Measurements from ENCODE around the gene ART1. TPM values are rescaled to one million over a fixed set of nuclear protein-coding genes. Genes with fewer than 3 reads are reported as not detected.

ART1 gene
- total RNA-seq, 1 experiment from 2014 or later: not detected

DNA sequence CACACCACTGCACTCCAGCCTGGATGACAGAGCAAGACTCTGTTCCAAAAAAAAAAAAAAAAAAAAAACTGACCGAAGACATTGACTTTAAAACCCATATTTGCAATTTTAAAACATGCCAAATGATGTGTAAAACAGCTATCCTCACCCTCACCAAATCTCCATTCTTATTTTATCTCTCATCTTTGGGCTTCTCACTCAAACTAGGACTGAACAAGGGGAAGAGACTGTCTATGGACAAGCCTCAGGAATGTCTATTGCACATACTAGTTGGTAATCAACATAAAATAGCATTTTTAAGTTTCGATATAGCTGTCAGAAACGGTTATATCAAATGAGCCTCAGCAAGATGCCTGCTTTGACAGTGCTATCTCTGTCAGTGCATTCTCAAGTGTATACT is 34.1 kb downstream of the ART1 start:
- ATAC-seq: no peak
- H3K4me3 Mint-ChIP-seq: no peak overlapping the region
- ChIA-PET POLR2A (no interaction called here), CTCF (interaction anchor here (0.7 kb wide), 1 partner anchor 11 kb away, joined by 6 read pairs; no protein-coding TSS in a partner anchor)
- TF ChIP-seq ZBTB21 (CRISPR knock-in tag; IDR thresholded peaks at IDR 0.05; ENCODE audit: borderline replicate concordance): no peak
- no peak for TF ChIP-seq JUN (CRISPR knock-in tag; IDR thresholded peaks at IDR 0.05)
- no peak for TF ChIP-seq ESRRA (CRISPR knock-in tag; IDR thresholded peaks at IDR 0.05; ENCODE audit: borderline replicate concordance)
- no peaks in the 10 kb centered on the region for H3K4me1 Mint-ChIP-seq
- H3K27me3 Mint-ChIP-seq (ENCODE audit: low read depth): no peaks in the 10 kb centered on the region
- H3K27ac Mint-ChIP-seq: no peak overlapping the region
- H3K9me3 Mint-ChIP-seq: no peaks in the 10 kb centered on the region
- no peak for DNase-seq (ENCODE audit: low spot score)
- H3K36me3 Mint-ChIP-seq: peaks cover 81% of the 10 kb centered on the region

DNA sequence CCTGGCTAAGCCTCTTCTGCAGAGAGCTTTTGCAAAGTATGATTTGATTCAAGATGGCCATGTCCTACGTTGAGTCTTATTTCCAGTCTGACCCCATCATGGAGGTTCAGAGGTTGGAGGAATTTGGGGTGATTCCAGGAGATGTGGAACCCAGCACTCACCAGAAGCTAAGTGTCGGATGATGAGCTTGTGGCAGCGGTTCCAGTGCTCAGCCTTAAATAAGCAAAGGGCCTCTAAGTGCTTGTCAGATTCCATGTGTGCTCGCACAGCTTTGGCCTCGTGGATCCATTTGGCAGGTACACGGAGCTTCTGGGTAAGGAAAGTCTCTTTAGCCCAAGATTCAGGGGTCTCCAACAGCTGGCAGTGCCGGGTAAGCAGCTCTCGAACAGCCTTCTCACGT is 38.1 kb downstream of the ART1 start:
- no peaks in the 10 kb centered on the region for H3K27me3 Mint-ChIP-seq (ENCODE audit: low read depth)
- peaks cover 82% of the 10 kb centered on the region for H3K36me3 Mint-ChIP-seq

DNA sequence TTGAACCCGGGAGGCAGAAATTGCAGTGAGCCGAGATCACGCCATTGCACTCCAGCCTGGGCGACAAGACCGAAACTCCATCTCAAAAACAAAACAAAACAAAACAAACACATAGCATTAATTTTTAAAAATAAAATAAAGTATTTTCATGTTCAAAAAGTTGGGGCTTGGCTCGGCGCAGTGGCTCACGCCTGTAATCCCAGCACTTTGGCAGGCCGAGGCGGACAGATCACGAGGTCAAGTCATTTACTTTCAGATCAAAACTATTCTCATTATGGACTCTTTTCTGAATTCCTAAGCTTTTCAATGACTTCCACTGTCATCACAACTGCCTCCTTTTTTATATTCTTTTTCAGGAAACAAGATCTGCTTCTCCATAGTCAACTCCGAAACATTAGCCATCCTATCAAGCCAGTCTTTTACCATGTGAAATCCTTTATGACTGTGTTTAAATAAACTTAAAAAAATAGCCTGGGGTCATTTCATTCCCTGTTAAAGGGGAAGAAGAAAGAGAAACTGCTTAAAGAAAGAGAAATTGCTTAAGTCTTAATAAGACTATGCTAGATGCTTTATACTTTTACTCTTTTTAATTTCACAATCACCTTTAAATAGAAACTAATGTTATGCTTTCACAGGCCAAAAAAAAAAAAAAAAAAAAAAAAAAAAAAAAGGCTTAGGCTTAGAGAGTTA is 39.3 kb downstream of the ART1 start:
- Mint-ChIP-seq H3K4me3 (no peak overlapping the region), H3K36me3 (peaks cover 75% of the 10 kb centered on the region), H3K4me1 (no peaks in the 10 kb centered on the region), H3K9me3 (no peaks in the 10 kb centered on the region), H3K27ac (no peak overlapping the region), H3K27me3 (ENCODE audit: low read depth) (no peaks in the 10 kb centered on the region)
- TF ChIP-seq GABPB1 (CRISPR knock-in tag; IDR thresholded peaks at IDR 0.05) (no peak), FOXJ3 (CRISPR knock-in tag; IDR thresholded peaks at IDR 0.05; ENCODE audit: borderline replicate concordance) (no peak), NR3C1 (CRISPR knock-in tag; conservative IDR thresholded peaks at IDR 0.05; ENCODE audit: low read depth) (no peak), NFATC4 (CRISPR knock-in tag; IDR thresholded peaks at IDR 0.05) (no peak), NR2C2 (CRISPR knock-in tag; IDR thresholded peaks at IDR 0.05) (no peak), ZNF219 (CRISPR knock-in tag; IDR thresholded peaks at IDR 0.05; ENCODE audit: borderline replicate concordance) (no peak), TEAD4 (CRISPR knock-in tag; IDR thresholded peaks at IDR 0.05) (no peak), CREM (CRISPR knock-in tag; IDR thresholded peaks at IDR 0.05) (no peak), ESRRA (CRISPR knock-in tag; IDR thresholded peaks at IDR 0.05; ENCODE audit: borderline replicate concordance) (no peak), RORB (CRISPR knock-in tag; IDR thresholded peaks at IDR 0.05) (no peak), NR1H2 (CRISPR knock-in tag; IDR thresholded peaks at IDR 0.05) (no peak), JAZF1 (CRISPR knock-in tag; IDR thresholded peaks at IDR 0.05) (no peak), CBFB (CRISPR knock-in tag; IDR thresholded peaks at IDR 0.05; ENCODE audit: low read depth) (no peak)
- TF ChIP-seq, protein P1, sequence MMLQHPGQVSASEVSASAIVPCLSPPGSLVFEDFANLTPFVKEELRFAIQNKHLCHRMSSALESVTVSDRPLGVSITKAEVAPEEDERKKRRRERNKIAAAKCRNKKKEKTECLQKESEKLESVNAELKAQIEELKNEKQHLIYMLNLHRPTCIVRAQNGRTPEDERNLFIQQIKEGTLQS (CRISPR knock-in tag; conservative IDR thresholded peaks at IDR 0.05): no peak
- TF ChIP-seq, protein P2, sequence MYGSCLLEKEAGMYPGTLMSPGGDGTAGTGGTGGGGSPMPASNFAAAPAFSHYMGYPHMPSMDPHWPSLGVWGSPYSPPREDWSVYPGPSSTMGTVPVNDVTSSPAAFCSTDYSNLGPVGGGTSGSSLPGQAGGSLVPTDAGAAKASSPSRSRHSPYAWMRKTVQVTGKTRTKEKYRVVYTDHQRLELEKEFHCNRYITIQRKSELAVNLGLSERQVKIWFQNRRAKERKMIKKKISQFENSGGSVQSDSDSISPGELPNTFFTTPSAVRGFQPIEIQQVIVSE (CRISPR knock-in tag; IDR thresholded peaks at IDR 0.05; ENCODE audit: borderline replicate concordance): no peak
- TF ChIP-seq, protein P3, sequence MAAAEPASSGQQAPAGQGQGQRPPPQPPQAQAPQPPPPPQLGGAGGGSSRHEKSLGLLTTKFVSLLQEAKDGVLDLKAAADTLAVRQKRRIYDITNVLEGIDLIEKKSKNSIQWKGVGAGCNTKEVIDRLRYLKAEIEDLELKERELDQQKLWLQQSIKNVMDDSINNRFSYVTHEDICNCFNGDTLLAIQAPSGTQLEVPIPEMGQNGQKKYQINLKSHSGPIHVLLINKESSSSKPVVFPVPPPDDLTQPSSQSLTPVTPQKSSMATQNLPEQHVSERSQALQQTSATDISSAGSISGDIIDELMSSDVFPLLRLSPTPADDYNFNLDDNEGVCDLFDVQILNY (CRISPR knock-in tag; IDR thresholded peaks at IDR 0.05): no peak
- TF ChIP-seq, protein P4, sequence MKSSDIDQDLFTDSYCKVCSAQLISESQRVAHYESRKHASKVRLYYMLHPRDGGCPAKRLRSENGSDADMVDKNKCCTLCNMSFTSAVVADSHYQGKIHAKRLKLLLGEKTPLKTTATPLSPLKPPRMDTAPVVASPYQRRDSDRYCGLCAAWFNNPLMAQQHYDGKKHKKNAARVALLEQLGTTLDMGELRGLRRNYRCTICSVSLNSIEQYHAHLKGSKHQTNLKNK (CRISPR knock-in tag; IDR thresholded peaks at IDR 0.05): no peak
- TF ChIP-seq, protein P5, sequence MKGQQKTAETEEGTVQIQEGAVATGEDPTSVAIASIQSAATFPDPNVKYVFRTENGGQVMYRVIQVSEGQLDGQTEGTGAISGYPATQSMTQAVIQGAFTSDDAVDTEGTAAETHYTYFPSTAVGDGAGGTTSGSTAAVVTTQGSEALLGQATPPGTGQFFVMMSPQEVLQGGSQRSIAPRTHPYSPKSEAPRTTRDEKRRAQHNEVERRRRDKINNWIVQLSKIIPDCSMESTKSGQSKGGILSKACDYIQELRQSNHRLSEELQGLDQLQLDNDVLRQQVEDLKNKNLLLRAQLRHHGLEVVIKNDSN (CRISPR knock-in tag; IDR thresholded peaks at IDR 0.05): no peak
- TF ChIP-seq, protein P6, sequence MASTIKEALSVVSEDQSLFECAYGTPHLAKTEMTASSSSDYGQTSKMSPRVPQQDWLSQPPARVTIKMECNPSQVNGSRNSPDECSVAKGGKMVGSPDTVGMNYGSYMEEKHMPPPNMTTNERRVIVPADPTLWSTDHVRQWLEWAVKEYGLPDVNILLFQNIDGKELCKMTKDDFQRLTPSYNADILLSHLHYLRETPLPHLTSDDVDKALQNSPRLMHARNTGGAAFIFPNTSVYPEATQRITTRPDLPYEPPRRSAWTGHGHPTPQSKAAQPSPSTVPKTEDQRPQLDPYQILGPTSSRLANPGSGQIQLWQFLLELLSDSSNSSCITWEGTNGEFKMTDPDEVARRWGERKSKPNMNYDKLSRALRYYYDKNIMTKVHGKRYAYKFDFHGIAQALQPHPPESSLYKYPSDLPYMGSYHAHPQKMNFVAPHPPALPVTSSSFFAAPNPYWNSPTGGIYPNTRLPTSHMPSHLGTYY (CRISPR knock-in tag; IDR thresholded peaks at IDR 0.05): no peak
- ATAC-seq: no peak
- ChIA-PET CTCF (no interaction called here), POLR2A (no interaction called here)
- DNase-seq (ENCODE audit: low spot score): no peak

More for the DNA sequence above, 38.1 kb downstream of the ART1 start:
- CTCF ChIA-PET: interaction anchor here (0.7 to 1.2 kb wide), 4 partner anchors 10 to 172 kb away, joined by 3 to 4 read pairs (median 4); partner anchors contain the start of gene STIM1
- POLR2A ChIA-PET: interaction anchor here (0.6 kb wide), 1 partner anchor 19 kb away, joined by 10 read pairs; no protein-coding TSS in a partner anchor
- Mint-ChIP-seq H3K4me3 (no peak overlapping the region), H3K9me3 (no peaks in the 10 kb centered on the region), H3K4me1 (no peaks in the 10 kb centered on the region), H3K27ac (no peak overlapping the region)
- no peak for TF ChIP-seq ETV6 (CRISPR knock-in tag; IDR thresholded peaks at IDR 0.05)
- TF ChIP-seq NFYB (CRISPR knock-in tag; conservative IDR thresholded peaks at IDR 0.05; ENCODE audit: low read depth): no peak
- TF ChIP-seq, protein P7, sequence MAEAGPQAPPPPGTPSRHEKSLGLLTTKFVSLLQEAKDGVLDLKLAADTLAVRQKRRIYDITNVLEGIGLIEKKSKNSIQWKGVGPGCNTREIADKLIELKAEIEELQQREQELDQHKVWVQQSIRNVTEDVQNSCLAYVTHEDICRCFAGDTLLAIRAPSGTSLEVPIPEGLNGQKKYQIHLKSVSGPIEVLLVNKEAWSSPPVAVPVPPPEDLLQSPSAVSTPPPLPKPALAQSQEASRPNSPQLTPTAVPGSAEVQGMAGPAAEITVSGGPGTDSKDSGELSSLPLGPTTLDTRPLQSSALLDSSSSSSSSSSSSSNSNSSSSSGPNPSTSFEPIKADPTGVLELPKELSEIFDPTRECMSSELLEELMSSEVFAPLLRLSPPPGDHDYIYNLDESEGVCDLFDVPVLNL (CRISPR knock-in tag; IDR thresholded peaks at IDR 0.05; ENCODE audit: borderline replicate concordance, low read depth): no peak
- no peak for ATAC-seq
- no peak for DNase-seq (ENCODE audit: low spot score)
